Glutamatergic neuron (in vitro differentiated cells): Measurements from ENCODE around the gene OGT. TPM values are rescaled to one million over a fixed set of nuclear protein-coding genes. Genes with fewer than 3 reads are reported as not detected.
"Not testable (repeated sequence)": the region's sequence is repeated elsewhere in the genome, so short reads cannot be mapped to it uniquely, and the experiment has no call there.

Source experiments
- DNase-seq: peaks from one replicate; pipeline ENCODE4 v3.0.0; 2022
- H3K27ac Mint-ChIP-seq: one replicate; pipeline ENCODE4 v1.8.0; 2020; ENCODE audit warnings: mild to moderate bottlenecking, mixed read lengths, inconsistent platforms; ENCODE audit not compliant: unreplicated experiment
- H3K27me3 Mint-ChIP-seq: one replicate; pipeline ENCODE4 v1.8.0; 2020; ENCODE audit warnings: mild to moderate bottlenecking, moderate library complexity, mixed read lengths, inconsistent platforms; ENCODE audit not compliant: unreplicated experiment
- H3K36me3 Mint-ChIP-seq: one replicate; pipeline ENCODE4 v1.8.0; 2020; ENCODE audit warnings: mild to moderate bottlenecking, mixed read lengths, inconsistent platforms; ENCODE audit not compliant: unreplicated experiment
- H3K4me1 Mint-ChIP-seq: one replicate; pipeline ENCODE4 v1.8.0; 2020; ENCODE audit warnings: mild to moderate bottlenecking, low read depth, mixed read lengths, inconsistent platforms; ENCODE audit not compliant: unreplicated experiment
- H3K4me3 Mint-ChIP-seq: one replicate; pipeline ENCODE4 v1.8.0; 2020; ENCODE audit warnings: mild to moderate bottlenecking, mixed read lengths, inconsistent platforms; ENCODE audit not compliant: unreplicated experiment
- H3K9me3 Mint-ChIP-seq: one replicate; pipeline ENCODE4 v1.8.0; 2020; ENCODE audit warnings: mild to moderate bottlenecking, moderate library complexity, mixed read lengths, inconsistent platforms; ENCODE audit not compliant: unreplicated experiment
- CTCF ChIP-seq: fragments of 200-600 bp; sonication (generic); IDR thresholded peaks from one replicate; pipeline ENCODE4 v1.5.0; 2021; ENCODE audit not compliant: partially characterized antibody, unreplicated experiment
- total RNA-seq: library from RNA; stranded (reverse); fragmentation: NEBNext Ultra II Directional; extraction: Animal tissue kit (Norgen Biotek cat#: 25700); gene quantifications from one replicate; pipeline ENCODE4 v1.2.1, GENCODE V29; 2021; ENCODE audit not compliant: unreplicated experiment

Gene OGT
- total RNA-seq, 1 donor from 2014 or later = 185 TPM

- no peaks in the 10 kb centered on the region for H3K36me3 Mint-ChIP-seq
- no peak for DNase-seq
These were observed 46.5 kb downstream of the OGT start for GRCh38 chrX:71579136-71579989.

GRCh38 chrX:71579990-71580380 is 47.1 kb downstream of the OGT start:
- H3K9me3 Mint-ChIP-seq = peaks cover 2% of the 10 kb centered on the region
- no peaks in the 10 kb centered on the region for H3K4me1 Mint-ChIP-seq
- H3K4me3 Mint-ChIP-seq = no peak overlapping the region
- TF ChIP-seq CTCF = no peak
- H3K36me3 Mint-ChIP-seq = no peaks in the 10 kb centered on the region
- DNase-seq = no peak
- H3K27ac Mint-ChIP-seq = no peak overlapping the region
- H3K27me3 Mint-ChIP-seq = no peaks in the 10 kb centered on the region

More at GRCh38 chrX:71579136-71579989, 46.5 kb downstream of the OGT start:
- no peak for TF ChIP-seq CTCF
- Mint-ChIP-seq H3K9me3 (peaks cover 2% of the 10 kb centered on the region), H3K27ac (no peak overlapping the region), H3K27me3 (no peaks in the 10 kb centered on the region), H3K4me1 (no peaks in the 10 kb centered on the region), H3K4me3 (no peak overlapping the region)

GRCh38 chrX:71581210-71581609 is 48.3 kb downstream of the OGT start:
- H3K9me3 Mint-ChIP-seq = peaks cover 2% of the 10 kb centered on the region
- no peak for TF ChIP-seq CTCF
- no peaks in the 10 kb centered on the region for H3K4me1 Mint-ChIP-seq
- no peaks in the 10 kb centered on the region for H3K27me3 Mint-ChIP-seq
- H3K27ac Mint-ChIP-seq = no peak overlapping the region
- no peaks in the 10 kb centered on the region for H3K36me3 Mint-ChIP-seq
- DNase-seq = no peak
- H3K4me3 Mint-ChIP-seq = no peak overlapping the region

GRCh38 chrX:71586929-71587328 is 54.0 kb downstream of the OGT start:
- peaks cover 3% of the 10 kb centered on the region for H3K9me3 Mint-ChIP-seq
- DNase-seq = no peak
- no peaks in the 10 kb centered on the region for H3K27me3 Mint-ChIP-seq
- H3K4me3 Mint-ChIP-seq = no peak overlapping the region
- no peak overlapping the region for H3K27ac Mint-ChIP-seq
- no peak for TF ChIP-seq CTCF
- no peaks in the 10 kb centered on the region for H3K4me1 Mint-ChIP-seq
- no peaks in the 10 kb centered on the region for H3K36me3 Mint-ChIP-seq

- H3K4me1 Mint-ChIP-seq, H3K27me3 Mint-ChIP-seq, H3K36me3 Mint-ChIP-seq: not testable (repeated sequence)
These were observed 60.3 kb downstream of the OGT start for GRCh38 chrX:71593210-71593609.

More at GRCh38 chrX:71593210-71593609, 60.3 kb downstream of the OGT start:
- not testable (repeated sequence) for DNase-seq, H3K27ac Mint-ChIP-seq, H3K9me3 Mint-ChIP-seq, H3K4me3 Mint-ChIP-seq
